HS-27A (cell line): ENCODE results near the gene RPS29.
"Not testable (repeated sequence)": the region's sequence is repeated elsewhere in the genome, so short reads cannot be mapped to it uniquely, and the experiment has no call there.

ENCODE experiments used
- DNase-seq: peaks from one replicate; pipeline ENCODE4 v3.0.0-alpha.2; 2012; ENCODE audit warnings: low read depth, missing footprints

RPS29 gene

DNA sequence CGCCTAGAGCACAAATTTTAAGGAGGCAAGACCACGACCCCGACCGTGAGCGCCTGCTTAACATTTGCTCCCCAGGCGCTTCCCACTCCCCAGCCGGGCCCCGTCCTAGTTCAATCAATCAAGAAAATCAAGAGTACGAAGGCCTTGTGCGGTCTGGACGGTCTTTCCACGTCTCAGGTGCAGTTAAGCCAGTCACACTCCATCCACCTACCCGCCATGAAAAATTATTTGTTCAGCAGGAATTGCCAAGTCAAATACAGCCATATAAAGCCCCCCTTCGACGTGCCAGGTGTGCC, 12.0 kb upstream of the RPS29 start:
- no peak for DNase-seq

- DNase-seq = no peak
Measured at GRCh38 chr14:49594347-49595091, 8.3 kb upstream of the RPS29 start.

DNA sequence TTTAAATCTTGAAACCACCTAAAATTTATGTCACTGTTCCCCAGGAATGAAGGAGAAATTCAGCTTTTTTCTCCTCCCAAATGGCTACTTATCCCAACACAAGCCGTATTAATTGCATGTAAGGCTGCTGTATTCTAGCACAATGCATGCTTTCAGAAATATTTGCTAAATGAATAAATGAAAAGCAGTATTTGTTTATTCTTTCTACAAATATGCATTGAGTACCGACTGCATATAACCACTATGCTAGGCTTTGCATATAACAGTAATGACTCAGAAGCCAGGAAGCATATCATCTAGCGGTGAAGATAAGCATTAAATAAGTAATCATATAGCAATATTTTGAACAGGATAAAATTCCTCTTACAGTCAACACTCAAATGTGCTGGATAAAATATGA, 6.8 kb upstream of the RPS29 start:
- no peak for DNase-seq

- DNase-seq = no peak
Measured at GRCh38 chr14:49589387-49589786, 3.2 kb upstream of the RPS29 start.

DNA sequence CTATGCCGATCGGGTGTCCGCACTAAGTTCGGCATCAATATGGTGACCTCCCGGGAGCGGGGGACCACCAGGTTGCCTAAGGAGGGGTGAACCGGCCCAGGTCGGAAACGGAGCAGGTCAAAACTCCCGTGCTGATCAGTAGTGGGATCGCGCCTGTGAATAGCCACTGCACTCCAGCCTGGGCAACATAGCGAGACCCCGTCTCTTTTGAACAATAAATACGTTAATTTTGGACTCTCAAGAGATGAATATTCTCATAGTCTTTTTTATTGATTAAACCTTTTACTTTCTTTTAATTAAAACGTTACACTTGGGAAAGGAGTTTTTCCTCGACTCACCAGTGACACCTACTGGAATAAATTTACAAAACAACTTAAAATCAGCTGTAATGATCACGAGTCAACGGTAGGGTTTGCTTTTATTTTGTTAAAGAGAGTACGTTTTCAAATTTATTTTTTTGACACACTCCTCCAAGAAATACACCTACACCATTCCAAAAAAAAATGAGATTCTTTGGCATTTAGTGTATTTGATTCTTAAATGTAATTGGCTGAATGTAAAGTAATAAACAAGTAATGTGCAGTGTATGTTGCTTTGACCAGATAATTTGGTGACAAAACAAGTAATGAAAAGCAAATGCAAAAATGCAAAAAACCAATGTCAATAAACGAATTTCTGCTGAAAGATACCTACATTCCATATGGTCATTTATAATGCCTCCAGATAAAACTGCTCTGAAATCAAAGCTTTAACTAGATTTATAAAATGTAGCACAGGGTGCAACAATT, 687 bp upstream of the RPS29 start:
- peak; percentile 67 for DNase-seq

DNA sequence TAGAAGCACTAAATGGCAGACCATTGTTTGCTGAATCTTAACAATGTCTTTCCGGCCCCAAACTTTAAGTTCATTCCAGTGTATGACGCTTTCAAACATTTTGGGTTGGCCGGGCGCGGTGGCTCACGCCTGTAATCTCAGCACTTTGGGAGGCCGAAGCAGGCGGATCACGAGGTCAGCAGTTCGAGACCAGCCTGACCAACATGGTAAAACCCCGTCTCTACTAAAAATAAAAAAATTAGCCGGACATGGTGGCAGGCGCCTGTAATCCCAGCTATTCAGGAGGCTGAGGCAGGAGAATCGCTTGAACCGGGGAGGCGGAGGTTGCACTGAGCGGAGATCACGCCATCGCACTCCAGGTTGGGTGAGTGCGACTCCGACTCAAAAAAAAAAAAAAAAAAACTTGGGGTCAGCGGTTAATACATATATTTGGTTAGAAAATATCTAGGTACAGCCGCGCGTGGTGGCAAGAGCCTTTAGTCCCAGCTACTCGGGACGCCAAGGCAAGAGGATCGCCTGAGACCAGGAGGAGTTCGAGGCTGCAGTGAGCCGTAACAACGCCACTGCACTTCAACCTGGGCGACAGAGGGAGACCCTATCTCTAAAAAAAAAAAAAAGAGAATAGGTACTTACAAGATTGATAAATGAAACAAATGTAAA, 1.1 kb downstream of the RPS29 start:
- DNase-seq = not testable (repeated sequence)

GRCh38 chr14:49584058-49584457, 2.1 kb downstream of the RPS29 start:
- no peak for DNase-seq

GRCh38 chr14:49583629-49584028, 2.6 kb downstream of the RPS29 start:
- DNase-seq = no peak

DNA sequence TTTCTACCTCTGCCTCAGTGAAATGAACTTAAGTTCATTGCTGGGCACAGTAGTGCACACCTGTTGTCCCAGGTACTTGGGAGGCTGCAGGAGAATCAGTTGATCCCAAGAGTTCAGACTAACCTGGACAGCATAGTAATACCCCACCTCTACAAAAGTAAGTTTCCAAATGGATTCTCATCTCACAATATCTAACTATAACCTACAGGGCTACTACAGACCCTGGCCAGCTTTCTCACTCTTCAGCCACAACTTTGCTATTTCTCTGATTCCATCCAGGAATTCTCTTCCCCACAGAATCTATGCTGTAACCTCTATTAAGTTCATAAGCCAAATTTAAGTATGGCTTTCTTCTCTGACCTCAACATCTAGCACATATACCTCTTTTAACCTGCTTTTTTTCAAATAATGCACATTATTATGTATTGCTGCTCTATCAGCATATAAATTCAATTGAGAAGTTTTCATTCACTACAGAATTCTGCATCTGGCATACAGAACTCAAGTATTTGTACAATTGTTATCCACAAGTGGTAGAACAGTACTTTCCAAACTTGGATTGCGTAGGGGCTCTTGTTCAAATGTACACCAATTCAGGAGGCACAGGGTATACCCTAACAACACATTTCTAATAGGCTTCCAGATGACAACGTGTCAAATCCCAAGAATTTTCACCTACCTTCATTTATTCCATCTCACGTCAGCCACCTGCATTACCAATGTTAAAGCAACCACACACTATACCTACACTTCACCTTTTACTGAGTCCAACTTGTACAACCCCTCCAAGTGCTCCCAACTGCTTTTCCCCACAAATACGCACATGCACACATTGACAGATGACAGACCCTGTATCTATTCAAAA, 3.8 kb downstream of the RPS29 start:
- no peak for DNase-seq

GRCh38 chr14:49581209-49582112, 4.7 kb downstream of the RPS29 start:
- DNase-seq = no peak

DNA sequence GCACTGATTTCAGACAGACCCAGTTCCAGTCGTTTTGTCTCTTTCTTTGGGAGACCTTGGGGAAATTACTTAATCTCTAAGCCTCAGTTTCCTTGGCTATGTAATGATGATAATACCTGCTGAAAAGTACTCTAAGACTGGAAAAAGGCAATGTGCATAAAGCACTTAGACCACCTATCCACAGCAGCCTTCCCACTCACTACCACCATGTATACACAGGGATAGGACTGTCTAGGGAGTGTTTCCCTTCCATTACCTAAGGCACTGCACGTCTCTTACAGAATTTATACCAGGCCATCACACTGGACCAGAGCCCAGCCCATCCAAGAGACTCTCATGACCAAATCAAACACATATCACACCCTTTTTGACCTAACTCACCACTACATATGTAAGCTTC, 6.3 kb downstream of the RPS29 start:
- DNase-seq = no peak

GRCh38 chr14:49578141-49578540, 8.0 kb downstream of the RPS29 start:
- no peak for DNase-seq

DNA sequence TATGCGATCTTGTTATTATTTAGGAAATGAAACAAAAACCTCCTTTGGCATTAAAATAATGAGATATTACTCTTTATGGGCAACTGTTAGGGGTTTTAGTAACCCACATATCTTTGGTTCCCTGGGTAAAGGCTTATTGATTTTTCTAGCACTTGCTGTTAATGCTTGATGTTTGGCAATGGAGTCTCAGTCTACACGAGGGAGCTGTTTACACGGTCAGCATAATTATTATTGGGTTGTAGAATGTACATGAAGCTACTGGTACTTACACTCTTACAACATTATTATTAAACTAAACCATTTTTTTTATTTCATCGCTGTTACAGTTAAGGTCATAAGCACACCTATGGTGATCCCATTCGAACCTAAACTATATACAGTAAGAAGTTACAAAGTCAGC, 12.1 kb downstream of the RPS29 start:
- no peak for DNase-seq

- no peak for DNase-seq
Measured at GRCh38 chr14:49569281-49569680, 16.9 kb downstream of the RPS29 start.

DNA sequence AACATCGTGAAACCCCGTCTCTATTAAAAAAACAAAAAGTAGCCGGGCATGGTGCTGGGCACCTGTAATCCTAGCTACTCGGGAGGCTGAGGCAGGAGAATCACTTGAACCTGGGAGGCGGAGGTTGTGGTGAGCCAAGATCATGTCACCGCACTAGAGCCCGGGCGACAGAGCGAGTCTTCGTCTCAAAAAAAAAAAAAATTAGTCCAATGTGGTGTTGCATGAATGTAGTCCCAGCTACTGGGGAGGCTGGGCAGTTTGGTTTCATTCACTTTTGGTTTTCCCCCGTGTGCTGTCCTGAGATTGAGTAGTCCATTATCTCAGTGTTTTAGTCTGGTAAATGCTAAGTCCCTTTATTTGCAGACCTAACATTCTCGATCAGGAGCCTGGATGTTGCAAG, 19.5 kb downstream of the RPS29 start:
- no peak for DNase-seq

DNA sequence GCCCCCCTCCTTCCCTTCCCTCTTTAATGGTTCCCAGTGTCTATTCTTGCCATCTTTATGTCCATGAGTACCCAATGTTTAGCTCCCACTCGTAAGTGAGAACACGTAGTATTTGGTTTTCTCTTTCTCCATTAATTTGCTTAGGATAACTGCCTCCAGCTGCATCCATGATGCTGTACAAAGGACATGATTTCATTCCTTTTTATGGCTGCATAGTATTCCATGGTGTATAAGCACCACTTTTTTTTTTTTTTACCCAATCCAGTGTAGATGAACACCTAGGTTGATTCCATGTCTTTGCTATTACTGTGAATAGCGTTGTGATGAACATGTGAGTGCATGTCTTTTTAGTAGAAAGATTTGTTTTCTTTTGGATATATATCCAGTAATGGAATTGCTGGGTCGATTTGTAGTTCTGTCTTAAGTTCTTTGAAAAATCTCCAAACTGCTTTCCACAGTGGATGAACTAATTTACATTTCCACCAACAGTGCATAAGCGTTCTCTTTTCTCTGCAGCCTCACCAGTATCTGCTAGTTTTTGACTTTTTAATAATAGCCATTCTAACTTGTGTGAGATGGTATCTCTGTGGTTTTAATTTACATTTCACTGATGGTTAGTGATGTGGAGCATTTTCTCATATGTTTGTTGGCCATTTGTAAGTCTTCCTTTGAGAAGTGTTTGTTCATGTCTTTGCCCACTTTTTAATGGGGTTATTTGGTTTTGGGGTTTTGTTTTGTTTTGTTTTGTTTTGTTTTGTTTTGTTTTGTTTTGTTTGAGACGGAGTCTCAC, 26.0 kb downstream of the RPS29 start:
- no peak for DNase-seq

DNA sequence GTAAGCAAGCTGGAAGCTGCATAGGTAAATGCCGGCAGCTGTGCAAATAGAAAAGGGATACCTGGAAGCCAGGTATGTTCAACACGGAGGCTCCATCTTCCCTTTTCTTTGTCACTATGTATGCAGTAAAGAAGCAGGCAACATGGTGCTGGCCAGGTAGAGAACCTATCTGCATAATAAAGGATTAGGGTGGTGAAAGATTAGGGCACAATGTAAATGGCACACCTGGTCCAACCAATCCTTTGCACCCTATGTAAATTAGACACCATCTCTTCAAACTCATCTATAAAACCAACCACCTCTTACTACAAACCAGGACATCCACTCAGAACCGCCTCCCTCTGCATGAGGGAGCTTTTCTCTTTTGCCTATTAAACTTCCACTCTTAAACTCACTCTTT, 32.3 kb downstream of the RPS29 start:
- no peak for DNase-seq

DNA sequence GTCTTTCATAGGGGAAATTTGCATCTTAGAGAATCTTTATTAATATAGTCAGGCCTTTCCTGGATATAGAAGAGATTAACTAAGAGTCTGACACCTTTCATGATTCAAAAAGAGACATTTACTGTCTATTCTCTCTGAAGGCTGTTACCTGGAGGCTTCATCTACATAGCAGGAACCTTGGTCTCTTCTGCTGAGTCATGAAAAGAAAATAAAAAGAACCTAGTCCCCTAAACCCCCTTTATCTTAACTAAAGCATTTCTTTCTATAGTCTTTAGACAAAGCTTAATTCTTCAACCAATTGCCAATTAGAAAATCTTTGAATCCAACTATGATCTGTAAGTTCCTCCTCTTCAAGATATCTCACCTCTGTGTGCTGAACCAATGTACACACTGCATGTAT, 33.1 kb downstream of the RPS29 start:
- DNase-seq = no peak

DNA sequence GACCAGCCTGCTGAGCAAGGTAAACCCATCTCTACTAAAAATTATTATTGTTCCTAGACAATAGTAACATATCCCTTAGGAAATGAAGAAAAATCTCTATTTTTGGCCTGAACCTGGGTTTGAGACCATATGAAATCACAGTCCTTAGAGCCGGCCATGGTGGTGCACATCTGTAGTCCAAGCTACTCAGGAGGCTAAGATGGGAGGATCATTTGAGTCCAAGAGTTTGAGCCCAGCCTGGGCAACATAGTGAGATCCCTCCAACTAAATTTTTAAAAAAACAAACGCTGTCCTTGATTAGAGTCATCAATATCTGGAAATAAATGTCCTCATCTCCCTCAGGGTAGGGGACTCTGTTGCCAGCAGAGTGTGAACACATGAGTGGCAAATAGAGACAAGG, 34.6 kb downstream of the RPS29 start:
- DNase-seq = no peak
